ENCODE data around the gene CBLN2.

DNA sequence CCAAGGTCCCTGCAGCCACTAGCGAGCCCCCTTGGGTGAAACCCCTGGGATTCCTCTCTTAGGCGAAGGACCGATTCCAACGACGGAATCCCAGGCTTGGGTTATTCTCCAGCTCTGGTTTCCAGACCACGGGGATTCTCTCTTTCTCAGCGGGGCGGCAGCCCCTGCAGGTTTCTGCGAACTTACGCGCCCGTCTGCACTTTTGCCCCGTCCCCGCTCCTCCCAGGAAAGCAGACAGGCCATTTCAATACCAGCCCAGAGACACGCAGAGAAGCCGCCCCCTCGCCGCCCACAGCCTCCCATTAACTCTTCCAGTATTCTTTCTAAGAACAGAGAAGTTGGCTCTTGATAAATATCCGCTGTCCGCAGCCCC lies 1.2 kb downstream of the CBLN2 start:
- TF ChIP-seq CTCF (IDR thresholded peaks at IDR 0.05 in 2 of 3, conservative IDR thresholded peaks at IDR 0.05 in 1 of 3; ENCODE audit: borderline replicate concordance in 1 of 3, insufficient read depth in 1 of 3, low read depth in 2 of 3, low read length in 2 of 3): no peak
- TF ChIP-seq POLR2A (IDR thresholded peaks at IDR 0.05; ENCODE audit: borderline replicate concordance, extremely low read depth, insufficient read depth, insufficient read length): no peak
